HS-5 (cell line): ENCODE results near the gene FRRS1.
"Not testable (repeated sequence)": the region's sequence is repeated elsewhere in the genome, so short reads cannot be mapped to it uniquely, and the experiment has no call there.

ENCODE experiments used
- DNase-seq: peaks from one replicate; pipeline ENCODE4 v3.0.0-alpha.2; 2012; ENCODE audit warnings: low read depth

Gene FRRS1

GRCh38 chr1:99764909-99765308, 1.5 kb downstream of the FRRS1 start:
- DNase-seq = no peak

GRCh38 chr1:99764439-99764838, 2.0 kb downstream of the FRRS1 start:
- DNase-seq = no peak

- no peak for DNase-seq
Measured at GRCh38 chr1:99763956-99764355, 2.5 kb downstream of the FRRS1 start.

GRCh38 chr1:99761774-99762173, 4.7 kb downstream of the FRRS1 start:
- no peak for DNase-seq

- no peak for DNase-seq
Measured at GRCh38 chr1:99759518-99760160, 6.8 kb downstream of the FRRS1 start.

GRCh38 chr1:99758686-99759517, 7.5 kb downstream of the FRRS1 start:
- DNase-seq = not testable (repeated sequence)

GRCh38 chr1:99758073-99758511, 8.3 kb downstream of the FRRS1 start:
- no peak for DNase-seq

GRCh38 chr1:99756598-99756997, 9.8 kb downstream of the FRRS1 start:
- DNase-seq = no peak

- no peak for DNase-seq
Measured at GRCh38 chr1:99755664-99756063, 10.8 kb downstream of the FRRS1 start.

GRCh38 chr1:99754697-99755096, 11.7 kb downstream of the FRRS1 start:
- no peak for DNase-seq

- DNase-seq = no peak
Measured at GRCh38 chr1:99754055-99754626, 12.3 kb downstream of the FRRS1 start.

GRCh38 chr1:99751877-99752504, 14.4 kb downstream of the FRRS1 start:
- DNase-seq = no peak

- no peak for DNase-seq
Measured at GRCh38 chr1:99749504-99750347, 16.7 kb downstream of the FRRS1 start.

GRCh38 chr1:99748419-99748818, 18.0 kb downstream of the FRRS1 start:
- DNase-seq = no peak

GRCh38 chr1:99745684-99746083, 20.8 kb downstream of the FRRS1 start:
- no peak for DNase-seq

- DNase-seq = no peak
Measured at GRCh38 chr1:99745061-99745460, 21.4 kb downstream of the FRRS1 start.

GRCh38 chr1:99740141-99740540, 26.3 kb downstream of the FRRS1 start:
- DNase-seq = no peak

GRCh38 chr1:99738858-99739465, 27.5 kb downstream of the FRRS1 start:
- no peak for DNase-seq

GRCh38 chr1:99737016-99737415, 29.4 kb downstream of the FRRS1 start:
- no peak for DNase-seq

GRCh38 chr1:99735852-99736251, 30.6 kb downstream of the FRRS1 start:
- no peak for DNase-seq

GRCh38 chr1:99731384-99731783, 35.1 kb downstream of the FRRS1 start:
- peak; percentile 71 for DNase-seq
